Lung microvascular endothelial cell (primary cell): ENCODE data around the gene MTMR12. TPM values are rescaled to one million over a fixed set of nuclear protein-coding genes. Genes with fewer than 3 reads are reported as not detected.

Experiments
- DNase-seq, 2 donors: peaks; one replicate each; pipeline versions ENCODE4 v3.0.0 to v3.0.0-alpha.2; 2010; ENCODE audit warnings: low read depth in 2 of 2
- total RNA-seq: library from RNA; depleted of rRNA; stranded (reverse); fragments of >200 nt; gene quantifications from 2 replicates; pipeline ENCODE4 v1.2.1, GENCODE V29; 2014

Gene MTMR12, protein sequence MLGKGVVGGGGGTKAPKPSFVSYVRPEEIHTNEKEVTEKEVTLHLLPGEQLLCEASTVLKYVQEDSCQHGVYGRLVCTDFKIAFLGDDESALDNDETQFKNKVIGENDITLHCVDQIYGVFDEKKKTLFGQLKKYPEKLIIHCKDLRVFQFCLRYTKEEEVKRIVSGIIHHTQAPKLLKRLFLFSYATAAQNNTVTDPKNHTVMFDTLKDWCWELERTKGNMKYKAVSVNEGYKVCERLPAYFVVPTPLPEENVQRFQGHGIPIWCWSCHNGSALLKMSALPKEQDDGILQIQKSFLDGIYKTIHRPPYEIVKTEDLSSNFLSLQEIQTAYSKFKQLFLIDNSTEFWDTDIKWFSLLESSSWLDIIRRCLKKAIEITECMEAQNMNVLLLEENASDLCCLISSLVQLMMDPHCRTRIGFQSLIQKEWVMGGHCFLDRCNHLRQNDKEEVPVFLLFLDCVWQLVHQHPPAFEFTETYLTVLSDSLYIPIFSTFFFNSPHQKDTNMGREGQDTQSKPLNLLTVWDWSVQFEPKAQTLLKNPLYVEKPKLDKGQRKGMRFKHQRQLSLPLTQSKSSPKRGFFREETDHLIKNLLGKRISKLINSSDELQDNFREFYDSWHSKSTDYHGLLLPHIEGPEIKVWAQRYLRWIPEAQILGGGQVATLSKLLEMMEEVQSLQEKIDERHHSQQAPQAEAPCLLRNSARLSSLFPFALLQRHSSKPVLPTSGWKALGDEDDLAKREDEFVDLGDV
- 19.4 and 26.8 TPM in 2 replicates for total RNA-seq

DNA sequence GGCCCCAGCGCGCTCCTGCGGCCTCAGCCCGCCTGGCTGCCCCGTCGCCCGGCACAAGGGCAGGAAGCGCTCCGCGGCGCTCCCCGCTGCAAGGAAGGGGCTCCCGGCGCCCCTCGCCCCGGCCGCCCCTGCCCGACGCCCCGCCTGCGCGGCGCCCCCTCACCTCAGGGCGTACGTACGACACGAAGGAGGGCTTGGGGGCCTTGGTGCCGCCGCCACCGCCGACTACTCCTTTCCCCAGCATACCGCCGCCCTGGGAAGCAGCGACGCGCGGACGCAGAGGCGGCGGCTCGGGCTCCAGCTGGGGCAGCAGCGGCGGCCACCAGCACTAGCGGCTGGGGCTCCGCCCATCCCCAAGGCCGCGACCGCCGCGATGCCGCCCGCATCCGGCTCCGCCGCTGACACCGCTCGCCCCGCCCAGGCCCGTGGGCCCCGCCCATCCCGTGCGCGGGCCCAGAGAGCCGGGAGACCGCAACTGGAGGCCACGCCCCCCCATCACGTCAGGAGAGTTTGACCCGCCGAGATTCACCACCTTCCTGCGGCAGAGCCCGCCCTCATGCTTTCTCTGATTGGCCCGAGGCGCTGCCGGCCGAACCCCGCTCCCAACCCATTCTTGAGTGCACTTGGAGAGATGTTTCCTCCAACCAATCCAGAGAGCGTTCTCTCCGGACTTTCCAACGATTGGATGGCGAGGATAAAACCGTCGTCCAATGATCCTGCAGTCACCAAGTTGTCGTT lies at the start of gene MTMR12:
Gene MTMR12, minus strand, starts transcription at position 345 of the 738 bp plus-strand sequence. Its CDS starts 101 bp downstream, at position 244.
- DNase-seq = peak; percentile 99

DNA sequence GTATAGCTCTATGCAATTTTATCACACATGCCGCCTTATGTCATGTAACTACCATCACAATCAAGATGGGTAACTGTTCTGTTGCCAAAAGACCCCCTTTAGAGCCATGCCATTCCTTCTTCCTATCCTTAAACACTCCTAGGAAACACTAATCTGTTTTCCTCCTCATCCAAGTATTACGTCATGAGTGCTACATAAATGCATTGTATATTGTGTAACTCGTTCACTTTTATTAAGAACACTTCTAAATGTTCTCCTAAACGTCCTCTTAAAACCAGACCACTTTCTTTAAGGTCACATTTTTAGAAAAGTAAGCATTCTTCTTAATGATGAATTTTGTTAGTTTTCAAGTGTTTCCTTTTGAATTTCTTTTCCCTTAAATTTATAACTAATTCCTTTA lies 49.8 kb upstream of the MTMR12 start:
- DNase-seq = no peak

DNA sequence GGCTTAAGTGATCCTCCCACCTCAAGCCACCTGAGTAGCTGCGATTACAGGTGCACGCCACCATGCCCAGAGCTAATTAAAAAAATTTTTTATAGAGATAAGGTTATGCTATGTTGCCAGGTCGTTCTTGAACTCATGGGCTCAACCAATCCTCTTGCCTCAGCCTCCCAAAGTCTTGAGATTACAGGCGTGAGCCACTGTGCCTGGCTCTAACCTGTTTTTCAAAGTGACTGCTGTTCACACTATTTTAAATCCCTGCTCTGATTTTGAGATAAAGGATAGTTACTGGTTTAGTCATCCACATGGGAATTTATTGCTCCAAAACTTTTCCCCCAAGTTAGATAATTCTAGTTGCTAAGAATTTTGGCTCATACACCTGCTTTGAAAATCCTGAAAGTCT lies 48.2 kb upstream of the MTMR12 start:
- no peak for DNase-seq

DNA sequence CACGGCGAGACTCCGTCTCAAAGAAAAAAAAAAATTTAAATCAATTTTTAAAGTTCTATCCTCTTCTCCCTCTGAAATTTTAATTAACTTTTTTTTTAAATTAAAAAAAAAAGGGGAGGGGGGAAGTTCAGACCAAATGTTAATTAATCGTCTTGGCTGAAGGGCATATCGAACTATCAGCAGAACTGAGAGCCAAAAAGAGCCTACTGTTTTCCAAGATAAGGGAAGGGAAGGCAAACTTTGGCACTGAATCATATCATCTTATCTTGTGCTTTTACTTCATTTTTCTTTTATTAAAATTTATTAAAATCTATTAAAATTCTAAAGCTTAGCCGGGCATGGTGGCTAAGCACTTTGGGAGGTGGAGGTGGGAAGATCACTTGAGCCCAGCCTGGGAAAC lies 45.9 kb upstream of the MTMR12 start:
- DNase-seq = no peak

DNA sequence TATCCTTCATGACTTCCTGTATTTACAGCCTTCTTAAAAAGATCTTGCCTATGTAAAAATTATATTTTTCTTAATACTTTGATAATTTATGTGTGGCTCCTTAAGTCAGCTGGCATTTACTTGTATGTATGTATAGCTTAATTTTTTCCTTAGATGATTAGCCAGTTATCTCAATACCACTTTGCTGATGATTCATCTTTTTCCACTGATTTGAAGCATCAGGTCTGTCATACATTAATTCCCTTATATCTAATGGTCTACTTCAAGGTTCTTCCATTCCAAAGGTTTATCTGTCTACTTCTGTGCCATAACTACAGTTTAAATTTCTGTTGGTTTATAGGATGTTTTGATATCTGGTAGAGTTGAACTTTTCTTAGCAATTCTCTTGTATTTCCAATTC lies 44.9 kb upstream of the MTMR12 start:
- DNase-seq = no peak

DNA sequence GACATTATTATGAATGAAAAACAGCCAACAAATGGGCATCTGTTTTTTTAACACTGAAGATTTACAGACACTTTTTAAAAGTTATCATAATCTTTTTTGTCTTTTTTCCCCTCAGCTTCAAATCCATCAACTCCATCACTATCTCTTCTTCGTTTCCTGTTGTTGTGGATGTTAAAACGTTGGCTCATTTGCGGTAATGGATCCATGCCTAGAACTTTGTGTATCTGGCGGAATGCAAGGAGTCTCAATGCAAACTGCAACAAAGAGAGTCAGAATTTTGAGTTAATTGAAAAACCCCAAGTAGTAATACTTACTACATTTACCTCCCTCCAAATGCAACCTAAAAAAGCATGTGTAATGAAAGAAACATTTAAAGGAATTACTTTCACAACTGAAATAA lies 42.9 kb upstream of the MTMR12 start:
- peak in 1 of 2 donors; percentile 47 for DNase-seq

DNA sequence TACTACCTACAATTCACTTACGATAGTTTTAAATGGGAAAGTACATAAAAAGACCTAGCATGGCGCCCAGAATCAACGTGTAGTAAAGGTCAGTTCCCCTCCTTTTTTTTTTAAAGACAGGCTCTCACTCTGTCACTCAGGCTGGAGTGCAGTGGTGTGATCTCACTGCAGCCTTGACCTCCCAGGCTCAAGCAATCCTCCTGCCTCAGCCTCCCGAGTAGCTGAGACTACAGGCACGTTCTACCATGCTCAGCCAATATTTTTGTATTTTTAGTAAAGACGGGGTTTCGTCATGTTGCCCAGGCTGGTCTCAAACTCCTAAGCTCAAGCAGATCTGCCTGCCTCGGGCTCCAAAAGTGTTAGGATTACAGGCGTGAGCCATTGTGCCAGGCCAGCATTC lies 40.7 kb upstream of the MTMR12 start:
- DNase-seq = no peak

DNA sequence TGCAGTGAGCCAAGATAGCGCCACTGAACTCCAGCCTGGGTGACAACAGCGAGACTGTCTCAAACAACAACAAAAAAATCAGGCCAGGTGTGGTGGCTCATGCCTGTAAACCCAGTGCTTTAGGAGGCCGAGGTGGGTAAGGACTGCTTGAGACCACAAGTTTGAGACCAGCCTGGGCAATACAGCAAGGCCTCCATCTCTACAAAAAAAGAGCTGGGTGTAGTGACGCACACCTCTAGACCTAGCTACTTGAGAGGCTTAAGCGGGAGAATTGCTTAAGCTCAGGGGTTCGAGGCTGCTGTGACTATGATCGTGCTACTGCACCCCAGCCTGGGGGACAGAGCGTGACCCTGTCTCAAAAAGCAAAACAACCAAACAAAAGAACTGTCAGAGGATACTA lies 39.9 kb upstream of the MTMR12 start:
- DNase-seq = no peak

DNA sequence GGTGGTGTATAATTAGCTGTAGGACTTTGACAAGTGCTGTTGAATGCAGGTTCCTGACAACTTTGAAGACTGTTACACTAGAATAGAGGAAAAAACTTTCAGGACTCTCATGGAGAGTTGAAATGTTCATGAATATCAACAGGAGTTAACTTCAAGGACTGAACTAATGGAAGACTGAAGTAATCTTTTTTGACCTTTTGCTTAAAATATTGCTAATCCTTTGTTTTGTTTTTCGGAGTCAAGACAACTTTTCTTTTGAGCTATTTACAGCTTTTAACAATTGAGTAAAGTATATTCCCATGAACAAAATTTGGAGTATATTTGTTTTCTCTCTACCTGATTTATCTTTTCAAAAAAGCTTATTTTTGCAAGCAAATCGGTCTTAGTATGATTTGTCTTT lies 34.1 kb upstream of the MTMR12 start:
- DNase-seq = no peak

DNA sequence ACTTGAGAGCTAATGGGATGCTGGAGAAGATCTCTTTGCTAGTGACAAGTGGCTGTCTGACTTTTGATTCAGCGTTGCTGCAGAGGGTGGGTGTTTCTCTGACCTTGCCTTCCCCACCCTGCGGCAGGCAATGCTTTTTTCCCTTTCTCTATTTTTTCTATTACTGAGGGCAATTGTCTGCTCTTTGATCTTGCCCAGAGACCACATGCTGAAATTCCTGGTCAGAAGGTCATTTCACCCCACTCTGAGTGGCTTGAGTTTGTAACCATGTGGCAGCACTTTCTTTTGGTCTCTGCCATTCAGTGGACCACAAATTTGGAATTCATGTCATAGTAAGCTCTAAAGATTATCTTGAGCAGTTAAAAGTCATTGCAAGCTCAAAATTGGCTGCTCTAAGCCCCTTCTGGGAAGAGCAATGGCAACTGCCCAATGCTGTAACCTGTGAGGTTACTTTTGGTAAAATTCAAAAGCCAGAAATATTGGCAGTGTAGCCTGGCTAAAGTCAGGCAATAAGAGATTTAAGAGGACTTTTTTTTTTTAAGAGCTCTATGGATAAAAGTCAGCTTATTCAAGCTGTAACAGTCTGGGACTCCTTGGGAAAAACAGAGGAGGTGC lies 30.4 kb upstream of the MTMR12 start:
- DNase-seq = no peak

DNA sequence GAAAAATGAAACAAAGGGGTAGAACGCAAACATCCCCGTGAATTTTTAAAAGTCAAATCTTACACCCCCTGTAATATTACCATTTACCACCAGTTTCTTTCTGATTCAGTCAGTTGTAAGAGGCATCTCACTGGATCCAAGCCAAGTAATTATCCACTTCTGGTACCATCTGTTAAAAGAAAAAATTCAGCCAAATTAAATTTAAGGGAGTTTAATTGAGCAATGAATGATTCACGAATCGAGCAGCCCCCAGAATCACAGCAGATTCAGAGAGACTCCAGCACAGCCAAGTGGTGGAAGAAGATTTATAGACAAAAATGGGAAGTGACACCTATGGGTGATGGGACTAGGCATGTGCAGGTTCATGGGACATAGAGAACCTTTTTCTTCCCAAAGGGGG lies 29.9 kb upstream of the MTMR12 start:
- DNase-seq = no peak

DNA sequence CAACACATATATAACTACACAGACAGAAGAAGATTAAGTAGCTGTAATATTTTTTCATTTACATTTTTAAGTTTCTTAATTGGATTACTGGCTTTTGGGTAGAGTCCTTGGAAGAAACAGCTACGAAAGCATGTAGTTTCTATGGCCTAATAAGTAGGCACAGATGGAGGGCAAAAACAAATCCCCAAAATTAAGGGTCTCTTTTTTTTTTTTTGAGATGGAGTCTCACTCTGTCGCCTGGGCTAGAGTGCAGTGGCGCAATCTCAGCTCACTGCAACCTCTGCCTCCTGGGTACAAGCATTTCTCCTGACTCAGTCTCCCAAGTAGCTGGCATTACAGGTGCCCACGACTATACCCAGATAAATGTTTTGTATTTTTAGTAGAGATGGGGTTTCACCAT lies 27.1 kb upstream of the MTMR12 start:
- no peak for DNase-seq

DNA sequence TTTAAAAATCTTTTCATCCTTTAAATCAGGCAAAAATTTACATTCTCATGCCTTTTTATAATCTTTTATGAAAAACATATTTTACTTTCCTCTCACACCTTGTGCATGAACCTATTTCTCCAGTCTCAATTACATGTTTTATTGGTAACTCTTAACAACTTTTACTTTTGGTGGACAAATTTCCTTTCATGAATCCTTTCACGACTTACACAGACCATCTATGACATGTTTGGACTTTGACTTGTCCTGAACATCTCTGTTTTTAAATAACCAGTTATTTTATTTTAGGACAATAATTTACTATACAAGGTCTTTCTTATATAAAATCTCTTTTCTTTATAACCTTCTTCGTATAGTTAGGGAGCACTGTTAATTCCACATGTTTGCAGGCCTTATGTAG lies 26.5 kb upstream of the MTMR12 start:
- peak; percentile 6 to 17 for DNase-seq

DNA sequence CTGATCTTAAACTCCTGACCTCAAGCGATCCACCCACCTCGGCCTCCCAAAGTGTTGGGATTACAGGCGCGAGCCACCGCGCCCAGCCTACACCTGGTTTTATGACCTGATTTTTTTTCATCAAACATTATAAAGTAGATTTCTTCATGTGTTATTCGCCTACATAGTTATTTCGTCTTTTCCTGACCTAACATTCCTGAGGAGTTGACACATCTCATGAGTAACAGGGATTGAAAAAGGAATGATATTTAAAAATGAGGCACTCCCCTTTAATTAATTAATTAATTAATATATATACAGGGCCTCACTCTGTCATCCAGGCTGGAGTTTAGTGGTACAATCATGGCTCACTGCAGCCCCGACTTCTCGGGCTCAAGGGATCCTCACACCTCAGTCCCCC lies 20.2 kb upstream of the MTMR12 start:
- DNase-seq = no peak

DNA sequence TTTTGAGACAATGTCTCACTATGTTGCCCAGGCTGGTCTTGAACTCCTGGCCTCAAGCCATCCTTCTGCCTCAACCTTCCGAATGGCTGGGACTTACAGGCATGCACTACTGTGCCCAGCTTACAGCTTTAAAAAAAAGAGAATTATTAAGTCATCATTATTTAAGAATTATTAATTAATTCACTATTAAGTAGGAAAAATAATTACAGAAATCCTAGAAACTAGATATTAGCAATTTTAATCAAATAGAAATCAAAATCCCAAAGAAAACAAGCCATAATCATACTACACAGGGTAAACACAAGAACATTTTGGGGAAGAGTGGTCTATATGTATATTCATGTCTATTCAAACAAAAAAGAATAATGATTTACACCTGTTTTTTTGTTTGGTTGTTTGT lies 19.6 kb upstream of the MTMR12 start:
- DNase-seq = no peak

DNA sequence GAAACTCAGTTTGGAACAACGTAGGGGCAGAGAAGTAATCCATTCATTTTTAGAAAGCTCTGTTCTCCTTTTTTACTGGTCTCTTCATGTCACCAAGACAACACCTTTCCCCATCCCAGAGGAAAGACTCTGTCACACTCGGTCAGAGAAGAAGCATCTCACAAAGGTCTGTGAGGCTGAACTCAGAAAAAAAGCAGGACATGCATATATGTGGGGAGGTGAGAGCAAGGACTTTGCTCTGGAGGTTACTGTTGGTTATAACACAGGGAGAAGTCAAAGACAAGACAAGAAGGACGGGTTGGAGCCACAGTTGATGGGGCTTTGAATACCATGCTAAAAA lies 19.2 kb upstream of the MTMR12 start:
- DNase-seq = no peak

DNA sequence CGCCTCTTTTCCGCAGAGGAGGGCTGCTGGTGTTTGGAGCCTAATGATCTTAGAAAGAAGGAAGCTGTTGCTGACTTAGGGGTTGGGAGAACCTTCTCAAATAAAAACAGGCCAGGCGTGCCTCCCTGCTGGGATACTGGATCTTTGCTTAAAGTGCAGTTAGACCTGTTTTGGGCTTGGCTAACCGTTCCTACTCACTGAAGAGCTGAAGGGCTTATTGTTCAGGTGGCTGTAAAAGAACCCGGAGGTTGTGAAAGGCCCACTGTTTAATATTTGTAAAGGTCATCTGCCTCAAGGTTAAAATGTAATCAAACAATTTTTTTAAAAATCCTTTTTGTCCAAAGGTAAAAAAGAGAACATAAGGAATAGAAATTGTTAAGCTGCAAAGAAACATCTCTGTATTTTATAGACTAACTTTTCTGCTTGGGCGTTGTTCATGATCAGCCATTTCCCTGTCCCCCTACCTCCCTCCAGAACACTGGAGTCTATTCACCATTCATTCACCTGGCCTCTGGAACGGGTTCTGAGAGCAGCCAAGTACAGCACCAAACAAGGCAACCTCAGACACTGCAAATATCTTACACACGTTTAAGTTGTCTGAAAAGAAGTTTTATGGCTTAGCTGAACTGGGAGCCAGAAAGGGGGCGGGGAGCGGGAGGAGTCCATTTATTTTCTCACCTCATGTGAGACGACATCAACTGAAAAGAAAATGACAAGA lies 18.6 kb upstream of the MTMR12 start:
- DNase-seq = no peak

DNA sequence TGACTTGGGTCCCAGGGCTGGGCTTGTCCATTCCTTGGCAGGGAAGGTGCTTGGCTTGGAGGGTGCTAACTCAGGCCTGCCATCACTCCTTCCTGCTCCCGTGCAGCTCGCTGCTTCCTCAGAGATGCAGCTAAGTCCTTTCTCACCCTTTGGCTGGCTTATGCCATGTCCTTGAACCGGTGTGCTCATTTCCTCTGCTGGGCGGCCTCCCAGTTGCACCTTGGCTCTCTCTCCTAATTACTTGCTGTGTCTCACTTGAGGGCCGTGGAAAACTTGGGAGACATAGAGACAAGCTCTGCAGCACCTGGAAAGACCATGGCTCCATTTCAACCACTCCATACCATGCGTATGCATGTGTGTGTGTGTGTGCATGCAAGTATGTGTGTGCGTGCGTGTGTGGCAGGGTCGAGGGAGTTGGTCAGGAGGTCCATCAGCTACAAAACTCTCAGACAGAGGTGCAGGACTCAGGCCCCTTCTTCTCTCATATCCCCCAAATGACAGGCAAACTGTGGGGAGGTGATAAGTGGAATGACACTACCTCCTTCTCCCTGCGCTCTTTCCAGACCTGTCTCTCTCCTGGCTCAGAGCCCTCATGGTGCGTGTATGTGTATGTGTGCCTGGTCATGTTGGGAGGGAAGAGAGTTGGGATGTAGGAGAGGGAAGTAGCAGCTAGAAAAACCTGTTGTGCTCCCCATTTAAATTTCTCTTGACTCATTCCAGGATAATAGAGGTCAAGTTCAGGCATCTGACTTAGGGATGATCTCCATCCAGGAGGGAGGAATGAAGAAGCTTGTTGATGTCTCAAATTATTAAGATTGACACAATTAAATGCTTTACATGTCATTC lies 17.6 kb upstream of the MTMR12 start:
- peak in 1 of 2 donors; percentile 11 for DNase-seq

DNA sequence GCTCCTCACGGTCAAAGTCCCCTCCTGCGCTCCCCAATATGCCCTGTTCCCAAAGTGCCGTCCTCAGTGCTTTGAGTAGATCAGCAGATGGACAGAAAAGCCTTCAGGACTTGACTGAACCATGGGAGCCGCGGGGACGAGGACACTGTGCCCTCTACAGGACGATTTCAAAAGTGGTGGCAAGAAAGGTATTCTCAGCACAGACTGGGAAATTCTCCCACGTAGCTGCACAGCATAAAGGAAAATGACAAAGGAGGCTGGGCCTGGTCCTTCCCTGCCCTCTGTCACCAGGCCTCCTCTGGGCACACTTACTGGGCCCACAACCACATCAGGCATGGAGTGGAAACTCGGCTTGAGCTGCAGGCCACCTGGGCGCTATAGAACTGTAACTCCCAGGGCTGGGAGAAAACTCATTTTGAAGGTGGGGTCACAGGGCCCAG lies 16.7 kb upstream of the MTMR12 start:
- DNase-seq = peak; percentile 81 to 83

DNA sequence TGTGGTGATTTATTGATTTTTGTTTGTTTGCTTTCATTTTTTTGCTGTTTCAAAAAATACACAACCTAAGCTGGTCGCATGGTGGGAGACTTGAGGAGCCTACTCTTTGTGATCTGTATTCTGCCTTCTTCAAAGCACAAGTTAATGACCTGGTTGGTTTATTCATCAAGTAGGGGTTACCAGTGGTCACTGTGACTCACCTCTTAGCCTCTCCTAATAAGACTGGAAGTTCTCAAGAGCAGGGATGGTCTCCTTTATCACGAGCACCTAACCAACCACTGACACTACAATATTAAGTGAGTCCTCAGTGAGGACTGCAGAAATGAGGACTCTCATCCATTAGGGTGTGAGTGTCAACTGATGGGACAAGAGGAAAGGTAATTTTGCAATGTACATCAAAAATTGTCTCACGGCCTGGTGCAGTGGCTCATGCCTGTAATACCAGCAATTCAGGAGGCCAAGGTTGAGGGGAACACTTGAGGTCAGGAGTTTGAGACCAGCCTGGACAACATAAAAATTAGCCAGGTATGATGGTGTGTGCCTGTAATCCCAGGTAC lies 13.6 kb upstream of the MTMR12 start:
- DNase-seq = no peak
